Peyer's patch (tissue), 4 donors: Measurements from ENCODE around the gene MKRN2OS. TPM values are rescaled to one million over a fixed set of nuclear protein-coding genes. Genes with fewer than 3 reads are reported as not detected.

Source experiments
- DNase-seq, 3 donors: peaks; one replicate each; pipeline ENCODE4 v3.0.0-alpha.2; 2017 to 2019
- H3K27ac ChIP-seq, 4 donors: fragments of 200-600 bp; sonication (generic); one replicate each; pipeline ENCODE4 v1.5.1; 2016 to 2019
- H3K27me3 ChIP-seq, 2 donors: fragments of 200-600 bp; sonication (generic); one replicate each; pipeline ENCODE4 v1.5.1; 2019
- H3K36me3 ChIP-seq, 3 donors: fragments of 200-600 bp; sonication (generic); one replicate each; pipeline ENCODE4 v1.5.1; 2016 to 2019
- H3K4me1 ChIP-seq, 4 donors: fragments of 200-600 bp; sonication (generic); one replicate each; pipeline ENCODE4 v1.5.1; 2016 to 2019
- H3K4me3 ChIP-seq, 4 donors: fragments of 200-600 bp; sonication (generic); 1 replicate in 3 of 4; 2 replicates in 1 of 4; pipeline ENCODE4 v1.5.1; 2016 to 2019; ENCODE audit warnings: mild to moderate bottlenecking in 1 of 4
- H3K9me3 ChIP-seq, 4 donors: fragments of 200-600 bp; sonication (generic); one replicate each; pipeline ENCODE4 v1.5.1; 2016 to 2019; ENCODE audit warnings: mild to moderate bottlenecking in 1 of 4
- POLR2A ChIP-seq, 2 donors: fragments of 450-650 bp; IDR thresholded peaks; one replicate each; pipeline ENCODE4 v1.5.1; 2017; ENCODE audit warnings: antibody characterized with exemption in 2 of 2, mild to moderate bottlenecking in 2 of 2, moderate library complexity in 2 of 2
- total RNA-seq, 4 donors: library from RNA; depleted of rRNA; stranded (reverse); fragments of >200 nt; gene quantifications; one replicate each; pipeline ENCODE4 v1.1.0, GENCODE V29; 2016
- TF ChIP-seq, protein P1 (sequence below), 6 experiments: fragments of 450-650 bp in 4 of 6; fragments of 200-600 bp in 2 of 6; sonication (generic) in 1 of 6; IDR thresholded peaks; one replicate each; pipeline ENCODE4 v1.5.1; 2017 to 2019; ENCODE audit warnings: antibody characterized with exemption in 6 of 6, mild to moderate bottlenecking in 3 of 6, moderate library complexity in 1 of 6

Gene MKRN2OS
- total RNA-seq, 4 donors from 2014 or later: 6.6 to 17.2 (median 9.6) TPM

DNA sequence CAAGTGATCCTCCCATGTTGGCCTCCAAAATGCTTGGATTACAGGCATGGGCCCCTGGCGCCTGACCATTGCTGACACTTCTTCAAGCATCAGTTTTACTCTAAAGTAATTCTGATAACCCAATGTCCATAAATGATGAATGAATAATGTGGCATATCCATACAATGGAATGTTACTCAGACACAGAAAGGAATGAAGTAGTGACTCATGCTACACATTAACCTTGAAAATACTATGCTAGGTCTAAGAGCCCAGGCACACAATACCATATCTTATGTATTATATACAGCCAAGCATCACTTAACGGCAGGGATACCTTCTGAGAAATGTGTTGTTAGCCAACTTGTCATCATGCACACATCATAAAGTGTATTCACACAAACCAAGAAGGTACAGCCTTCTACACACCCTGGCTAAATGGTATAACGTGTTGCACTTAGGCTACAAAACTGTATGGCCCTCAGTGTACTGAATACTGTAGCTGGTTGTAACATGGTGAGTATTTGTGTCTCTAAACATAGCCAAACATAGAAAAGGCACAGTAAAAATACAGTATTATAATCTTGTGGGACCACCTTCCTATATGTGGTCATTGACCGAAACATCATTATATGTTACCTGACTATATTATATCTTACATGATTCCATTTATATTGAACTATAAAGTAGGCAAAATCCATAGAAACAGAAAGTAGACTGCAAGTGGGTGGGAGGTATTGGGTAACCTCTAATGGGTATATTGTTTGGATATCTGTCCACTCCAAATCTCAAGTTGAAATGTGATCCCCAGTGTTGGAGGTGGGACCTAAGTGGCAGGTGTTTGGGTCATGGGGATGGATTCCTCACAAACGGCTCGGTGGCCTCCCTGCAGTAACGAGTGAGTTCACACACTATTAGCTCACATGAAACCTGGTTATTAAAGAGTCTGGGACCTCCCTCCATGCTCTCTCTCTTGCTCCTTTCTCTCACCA is 43.0 kb upstream of the MKRN2OS start:
- H3K36me3 ChIP-seq: peaks cover 0 to 93% (median 3%) of the 10 kb centered on the region in 3 donors
- H3K27ac ChIP-seq: no peak overlapping the region
- TF ChIP-seq POLR2A (IDR thresholded peaks at IDR 0.05): no peak
- TF ChIP-seq, protein P1, sequence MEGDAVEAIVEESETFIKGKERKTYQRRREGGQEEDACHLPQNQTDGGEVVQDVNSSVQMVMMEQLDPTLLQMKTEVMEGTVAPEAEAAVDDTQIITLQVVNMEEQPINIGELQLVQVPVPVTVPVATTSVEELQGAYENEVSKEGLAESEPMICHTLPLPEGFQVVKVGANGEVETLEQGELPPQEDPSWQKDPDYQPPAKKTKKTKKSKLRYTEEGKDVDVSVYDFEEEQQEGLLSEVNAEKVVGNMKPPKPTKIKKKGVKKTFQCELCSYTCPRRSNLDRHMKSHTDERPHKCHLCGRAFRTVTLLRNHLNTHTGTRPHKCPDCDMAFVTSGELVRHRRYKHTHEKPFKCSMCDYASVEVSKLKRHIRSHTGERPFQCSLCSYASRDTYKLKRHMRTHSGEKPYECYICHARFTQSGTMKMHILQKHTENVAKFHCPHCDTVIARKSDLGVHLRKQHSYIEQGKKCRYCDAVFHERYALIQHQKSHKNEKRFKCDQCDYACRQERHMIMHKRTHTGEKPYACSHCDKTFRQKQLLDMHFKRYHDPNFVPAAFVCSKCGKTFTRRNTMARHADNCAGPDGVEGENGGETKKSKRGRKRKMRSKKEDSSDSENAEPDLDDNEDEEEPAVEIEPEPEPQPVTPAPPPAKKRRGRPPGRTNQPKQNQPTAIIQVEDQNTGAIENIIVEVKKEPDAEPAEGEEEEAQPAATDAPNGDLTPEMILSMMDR (IDR thresholded peaks at IDR 0.05): no peak
- no peaks in the 10 kb centered on the region for H3K27me3 ChIP-seq
- no peak overlapping the region for H3K4me3 ChIP-seq
- no peak for DNase-seq
- H3K9me3 ChIP-seq: no peaks in the 10 kb centered on the region
- H3K4me1 ChIP-seq: no peaks in the 10 kb centered on the region

DNA sequence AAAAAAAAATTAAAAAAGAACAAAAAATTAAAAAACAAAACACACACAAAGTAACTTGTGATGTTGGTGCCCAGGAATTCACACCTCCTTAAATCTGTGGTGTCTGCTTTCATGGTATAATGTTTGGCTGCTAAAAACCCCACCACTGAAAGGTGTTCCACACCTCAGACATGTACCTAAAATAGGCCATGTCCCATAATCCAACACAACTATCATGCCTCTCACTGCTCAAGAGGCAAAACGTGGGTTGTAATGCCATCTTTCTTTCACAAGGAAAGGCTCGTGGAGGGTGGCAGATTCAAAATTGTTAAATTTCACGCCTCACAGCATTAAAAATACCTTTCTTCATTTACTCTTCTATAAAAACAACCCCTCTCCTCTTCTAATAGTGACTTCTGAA is 41.1 kb upstream of the MKRN2OS start:
- no peak overlapping the region for H3K27ac ChIP-seq
- no peaks in the 10 kb centered on the region for H3K27me3 ChIP-seq
- peaks cover 2 to 96% (median 3%) of the 10 kb centered on the region in 3 donors for H3K36me3 ChIP-seq
- H3K9me3 ChIP-seq: no peaks in the 10 kb centered on the region
- H3K4me1 ChIP-seq: no peaks in the 10 kb centered on the region
- DNase-seq: no peak
- no peak overlapping the region for H3K4me3 ChIP-seq
- no peak for TF ChIP-seq POLR2A (IDR thresholded peaks at IDR 0.05)
- TF ChIP-seq, protein P1 (IDR thresholded peaks at IDR 0.05): no peak

DNA sequence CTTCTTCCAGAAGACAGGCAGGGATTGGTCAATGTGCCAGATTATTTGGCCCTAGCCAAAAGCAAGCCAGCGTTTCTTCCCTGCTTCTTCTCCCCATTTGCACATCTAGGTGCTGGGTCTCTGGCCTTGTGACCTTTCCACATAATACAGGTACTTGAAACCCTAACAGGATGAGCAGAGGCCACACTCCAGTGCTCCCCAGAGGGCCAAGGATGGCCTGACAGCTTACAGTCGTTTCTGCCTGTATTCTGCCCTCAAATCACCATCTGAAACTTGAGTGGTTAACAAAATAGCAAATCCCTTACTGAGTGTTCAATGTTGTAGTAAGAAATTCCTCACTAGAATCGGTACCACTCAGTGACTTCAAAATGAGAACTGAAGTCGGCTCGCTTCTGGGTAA is 40.7 kb upstream of the MKRN2OS start:
- DNase-seq: no peak
- no peak for TF ChIP-seq POLR2A (IDR thresholded peaks at IDR 0.05)
- TF ChIP-seq, protein P1 (IDR thresholded peaks at IDR 0.05): no peak
- Histone ChIP-seq H3K9me3 (no peaks in the 10 kb centered on the region), H3K4me3 (no peak overlapping the region), H3K4me1 (no peaks in the 10 kb centered on the region), H3K27ac (no peak overlapping the region), H3K36me3 (peaks cover 2 to 96% (median 3%) of the 10 kb centered on the region in 3 donors), H3K27me3 (no peaks in the 10 kb centered on the region)

DNA sequence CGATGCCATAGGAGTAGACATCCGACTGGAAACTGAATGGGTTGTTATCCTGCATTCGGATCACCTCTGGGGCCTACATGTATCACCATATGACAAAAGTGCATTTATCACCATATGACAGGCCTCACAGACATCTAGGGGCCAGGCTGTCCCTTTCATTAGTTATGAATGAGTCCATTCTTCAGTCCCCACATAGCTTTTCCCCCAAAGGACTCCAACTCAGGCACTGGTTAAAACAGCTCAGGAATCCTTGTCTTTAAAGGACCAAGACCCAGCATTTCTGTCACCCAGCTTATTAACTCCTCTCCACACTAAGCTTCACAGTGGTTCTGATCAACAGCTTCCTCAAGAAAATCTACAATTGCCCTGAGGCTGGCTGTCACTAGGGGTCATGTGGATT is 39.9 kb upstream of the MKRN2OS start:
- Histone ChIP-seq H3K27ac (no peak overlapping the region), H3K4me1 (no peaks in the 10 kb centered on the region), H3K4me3 (no peak overlapping the region), H3K9me3 (no peaks in the 10 kb centered on the region), H3K27me3 (no peaks in the 10 kb centered on the region), H3K36me3 (peaks cover 2 to 96% (median 3%) of the 10 kb centered on the region in 3 donors)
- TF ChIP-seq, protein P1 (IDR thresholded peaks at IDR 0.05): no peak
- no peak for TF ChIP-seq POLR2A (IDR thresholded peaks at IDR 0.05)
- DNase-seq: no peak

DNA sequence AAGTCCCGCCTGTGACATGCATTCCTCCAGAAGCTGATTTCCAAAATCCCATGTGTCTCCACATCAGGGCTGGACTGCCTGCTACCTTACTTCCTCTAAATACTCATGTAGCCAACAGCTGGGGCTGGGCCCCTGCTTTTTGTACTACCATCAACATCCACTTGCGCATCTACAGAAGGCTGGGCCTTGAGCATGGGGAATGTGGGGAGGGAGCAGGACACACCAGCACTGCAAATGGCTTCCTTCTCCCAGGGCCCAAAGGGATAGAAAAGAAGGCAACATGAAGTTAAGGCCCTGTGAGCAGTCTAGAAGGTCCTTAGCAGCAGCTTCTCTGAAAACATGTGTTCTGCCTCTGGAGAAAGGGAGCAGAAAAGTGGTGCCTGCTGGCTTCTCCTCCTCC is 38.8 kb upstream of the MKRN2OS start:
- Histone ChIP-seq H3K27ac (no peak overlapping the region), H3K27me3 (no peaks in the 10 kb centered on the region), H3K9me3 (no peaks in the 10 kb centered on the region), H3K4me1 (no peaks in the 10 kb centered on the region), H3K4me3 (no peak overlapping the region), H3K36me3 (peaks cover 2 to 95% (median 3%) of the 10 kb centered on the region in 3 donors)
- TF ChIP-seq POLR2A (IDR thresholded peaks at IDR 0.05): no peak
- TF ChIP-seq, protein P1 (IDR thresholded peaks at IDR 0.05): no peak
- DNase-seq: no peak
